GM10248 (cell line): ENCODE measurements around the gene OR9Q1.

Experiments used
- CTCF ChIA-PET: fragments of 300-600 bp; sonication (Branson Sonifier 250); formaldehyde crosslinking; extraction: SDS; loops from one replicate; lab custom pipeline; 2021; ENCODE audit warnings: antibody characterized with exemption; lab: Yijun Ruan, JAX
- POLR2A ChIA-PET: fragments of 350-650 bp; sonication (Branson Sonifier 250); formaldehyde crosslinking; extraction: SDS; loops from one replicate; lab custom pipeline; 2020; ENCODE audit warnings: antibody characterized with exemption; lab: Yijun Ruan, JAX
- DNase-seq: peaks from one replicate; pipeline ENCODE4 v3.0.0; 2012; ENCODE audit errors: extremely low spot score
- CTCF ChIP-seq: IDR thresholded peaks from 2 replicates; pipeline ENCODE4 v1.5.1; 2012; ENCODE audit warnings: mild to moderate bottlenecking, low read depth; ENCODE audit errors: extremely low read depth, missing control alignments, control extremely low read depth

The OR9Q1 gene

GRCh38 chr11:58023435-58023931, at the start of gene OR9Q1:
OR9Q1 (plus strand) TSS chr11:58023881; CDS start chr11:58179445, 155,564 bp downstream.
- CTCF ChIA-PET = interaction anchor here (0.9 kb wide), 1 partner anchor 9 kb away, joined by 3 read pairs; no protein-coding TSS in a partner anchor
- POLR2A ChIA-PET = no interaction called here
- no peak for DNase-seq
- no peak for TF ChIP-seq CTCF

- CTCF ChIA-PET = no interaction called here
- TF ChIP-seq CTCF = no peak
- POLR2A ChIA-PET = no interaction called here
- DNase-seq = no peak
Observed at GRCh38 chr11:57974132-57974531, 49.5 kb upstream of the OR9Q1 start.

GRCh38 chr11:57974848-57975601, 48.7 kb upstream of the OR9Q1 start:
- no peak for DNase-seq
- no peak for TF ChIP-seq CTCF
- CTCF ChIA-PET = no interaction called here
- POLR2A ChIA-PET = no interaction called here

GRCh38 chr11:57977709-57978108, 46.0 kb upstream of the OR9Q1 start:
- no peak for TF ChIP-seq CTCF
- no peak for DNase-seq
- ChIA-PET POLR2A (no interaction called here), CTCF (no interaction called here)

- ChIA-PET CTCF (no interaction called here), POLR2A (no interaction called here)
- DNase-seq = no peak
- no peak for TF ChIP-seq CTCF
Observed at GRCh38 chr11:57978686-57979531, 44.8 kb upstream of the OR9Q1 start.

- CTCF ChIA-PET = no interaction called here
- TF ChIP-seq CTCF = no peak
- POLR2A ChIA-PET = no interaction called here
- no peak for DNase-seq
Observed at GRCh38 chr11:57979532-57980079, 44.1 kb upstream of the OR9Q1 start.
